ENCODE results near the gene ANKRD39. TPM values are rescaled to one million over a fixed set of nuclear protein-coding genes. Genes with fewer than 3 reads are reported as not detected.

Gene ANKRD39
- total RNA-seq, 1 donor: 6.1 TPM

- peak; percentile 13 for DNase-seq (ENCODE audit: low read depth)
- TF ChIP-seq CTCF (IDR thresholded peaks at IDR 0.05; ENCODE audit: insufficient read depth, low read length): no peak
Measured at GRCh38 chr2:96898641-96899412, 41.0 kb upstream of the ANKRD39 start.

GRCh38 chr2:96898135-96898505 lies 40.3 kb upstream of the ANKRD39 start:
- DNase-seq (ENCODE audit: low read depth): no peak
- TF ChIP-seq CTCF (IDR thresholded peaks at IDR 0.05; ENCODE audit: insufficient read depth, low read length): no peak
- H3K4me3 ChIP-seq (ENCODE audit: low read depth, low read length): no peak overlapping the region

More at GRCh38 chr2:96898641-96899412, 41.0 kb upstream of the ANKRD39 start:
- H3K4me3 ChIP-seq (ENCODE audit: low read depth, low read length): no peak overlapping the region

- H3K4me3 ChIP-seq (ENCODE audit: low read depth, low read length): no peak overlapping the region
- no peak for TF ChIP-seq CTCF (IDR thresholded peaks at IDR 0.05; ENCODE audit: insufficient read depth, low read length)
- peak; percentile 22 for DNase-seq (ENCODE audit: low read depth)
Measured at GRCh38 chr2:96897491-96898134, 39.8 kb upstream of the ANKRD39 start.

GRCh38 chr2:96895746-96896651 lies 38.2 kb upstream of the ANKRD39 start:
- H3K4me3 ChIP-seq (ENCODE audit: low read depth, low read length): no peak overlapping the region
- DNase-seq (ENCODE audit: low read depth): no peak
- no peak for TF ChIP-seq CTCF (IDR thresholded peaks at IDR 0.05; ENCODE audit: insufficient read depth, low read length)

GRCh38 chr2:96895032-96895745 lies 37.4 kb upstream of the ANKRD39 start:
- H3K4me3 ChIP-seq (ENCODE audit: low read depth, low read length): no peak overlapping the region
- TF ChIP-seq CTCF (IDR thresholded peaks at IDR 0.05; ENCODE audit: insufficient read depth, low read length): no peak
- no peak for DNase-seq (ENCODE audit: low read depth)

GRCh38 chr2:96894151-96894531 lies 36.3 kb upstream of the ANKRD39 start:
- no peak overlapping the region for H3K4me3 ChIP-seq (ENCODE audit: low read depth, low read length)
- DNase-seq (ENCODE audit: low read depth): no peak
- no peak for TF ChIP-seq CTCF (IDR thresholded peaks at IDR 0.05; ENCODE audit: insufficient read depth, low read length)

Measured in fibroblast of the aortic adventitia (primary cell).